ENCODE results near the gene KCNE5. TPM values are rescaled to one million over a fixed set of nuclear protein-coding genes. Genes with fewer than 3 reads are reported as not detected.
"Not testable (repeated sequence)": the region's sequence is repeated elsewhere in the genome, so short reads cannot be mapped to it uniquely, and the experiment has no call there.

The KCNE5 gene
- polyA plus RNA-seq, 3 donors = 0.07 to 1.1 TPM; not detected in 1

- whole genome bisulfite sequencing, 3 donors = 69 to 88% (median 72%) methylated on average over 7 to 8 of the region's 8 CpGs
- H3K27ac ChIP-seq (ENCODE audit: low read depth, low read length) = no peak overlapping the region
These were observed 975 bp downstream of the KCNE5 start for GRCh38 chrX:109623997-109624396.

GRCh38 chrX:109622270-109622669, 2.7 kb downstream of the KCNE5 start:
- 54 to 80% (median 64%) methylated on average over 4 of the region's 4 CpGs for WGBS, 3 donors

DNA sequence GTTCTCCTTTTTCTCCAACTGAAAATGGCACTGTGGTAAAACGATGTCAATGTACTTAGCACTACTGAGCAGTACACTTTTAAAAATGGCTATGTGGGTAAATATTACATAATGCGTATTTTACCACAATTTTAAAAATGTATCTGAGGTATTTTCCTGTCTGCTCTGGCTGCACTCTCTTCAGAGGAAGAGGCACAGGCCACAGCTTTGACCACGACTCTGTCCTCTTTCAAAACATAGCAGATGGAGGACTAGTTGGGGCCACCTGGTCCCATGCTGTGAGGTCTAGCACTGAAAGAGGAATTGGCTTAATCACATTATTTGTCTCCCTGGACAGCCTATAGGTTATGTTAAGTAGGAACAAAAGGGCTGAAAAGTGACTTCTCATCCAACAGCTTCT, 5.2 kb downstream of the KCNE5 start:
- 42 to 90% (median 48%) methylated on average over 3 of the region's 3 CpGs for WGBS, 3 donors
- no peak overlapping the region for H3K27ac ChIP-seq (ENCODE audit: low read depth, low read length)

More at GRCh38 chrX:109622270-109622669, 2.7 kb downstream of the KCNE5 start:
- no peak overlapping the region for H3K27ac ChIP-seq (ENCODE audit: low read depth, low read length)

GRCh38 chrX:109614951-109615350, 10.0 kb downstream of the KCNE5 start:
- 68 to 76% (median 75%) methylated on average over 6 of the region's 6 CpGs for WGBS, 3 donors
- no peak overlapping the region for H3K27ac ChIP-seq (ENCODE audit: low read depth, low read length)

GRCh38 chrX:109601486-109601885, 23.5 kb downstream of the KCNE5 start:
- H3K27ac ChIP-seq (ENCODE audit: low read depth, low read length) = no peak overlapping the region
- WGBS, 3 donors = 46 to 59% (median 50%) methylated on average over 5 of the region's 5 CpGs

DNA sequence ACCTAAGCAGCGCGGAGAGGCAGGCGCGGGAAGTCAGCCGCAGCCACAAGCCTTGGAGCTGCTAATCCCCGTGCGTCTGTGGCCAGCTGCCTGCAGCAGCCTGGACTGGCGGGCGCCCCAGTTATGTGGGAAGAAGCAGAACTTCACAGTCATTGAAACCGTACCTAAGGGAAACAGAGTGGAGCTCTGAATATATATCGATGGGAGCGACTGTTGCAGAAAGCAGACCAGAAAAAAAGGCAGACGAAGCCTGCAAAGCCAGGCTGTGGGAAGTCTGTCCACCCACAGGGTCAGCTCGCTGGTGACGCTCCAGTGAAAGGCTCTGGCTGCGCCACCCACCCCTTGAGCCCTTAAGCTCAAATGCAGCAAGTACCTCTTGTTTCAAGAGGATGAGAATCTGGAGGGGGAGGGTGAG, 24.7 kb downstream of the KCNE5 start:
- 13 to 33% (median 27%) methylated on average over 12 to 16 of the region's 16 CpGs for WGBS, 3 donors
- H3K27ac ChIP-seq (ENCODE audit: low read depth, low read length) = no peak overlapping the region

DNA sequence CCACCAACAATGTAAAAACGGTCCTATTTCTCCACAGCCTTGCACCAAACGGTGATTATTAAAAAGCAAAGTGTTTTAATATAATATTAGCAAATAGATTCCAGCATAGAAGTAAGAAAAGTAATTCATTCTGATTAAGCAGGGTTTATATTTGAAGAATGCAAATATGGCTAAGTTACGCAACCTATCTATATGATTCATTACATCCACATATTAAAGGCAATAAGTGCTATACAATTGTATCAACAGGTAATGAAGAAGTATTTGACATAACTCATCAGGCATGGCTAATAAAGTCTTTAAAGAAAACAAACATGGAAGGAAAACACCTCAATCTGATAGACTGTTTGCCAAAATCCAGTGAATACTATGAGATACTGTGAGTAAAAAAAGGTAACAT, 29.0 kb downstream of the KCNE5 start:
- no peak overlapping the region for H3K27ac ChIP-seq (ENCODE audit: low read depth, low read length)
- WGBS, 3 donors = 76 to 90% (median 89%) methylated on average over 3 of the region's 3 CpGs

DNA sequence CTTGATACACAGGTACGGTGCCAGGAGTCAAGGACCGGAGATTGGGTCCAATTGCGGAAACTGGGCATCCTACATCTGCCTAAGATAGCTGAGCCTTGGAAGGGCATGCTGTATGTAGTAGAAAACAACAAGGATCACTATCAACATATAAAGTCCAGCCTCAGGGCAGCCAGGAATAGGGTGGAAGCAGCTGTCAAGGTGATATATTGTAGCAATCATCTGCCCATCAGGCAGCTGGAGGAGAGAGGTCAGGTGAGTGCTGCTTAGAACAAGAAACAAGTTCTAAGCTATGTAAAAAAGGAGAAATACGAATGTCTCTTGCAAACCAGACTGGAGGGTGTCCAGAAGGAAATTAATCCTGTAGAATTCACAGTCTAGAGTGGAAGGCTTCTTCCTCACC, 34.8 kb downstream of the KCNE5 start:
- no peak overlapping the region for H3K27ac ChIP-seq (ENCODE audit: low read depth, low read length)
- WGBS, 3 donors = 36 to 72% (median 69%) methylated on average over 4 of the region's 4 CpGs

- WGBS, 3 donors = 75 to 92% (median 90%) methylated on average over 7 of the region's 7 CpGs
- no peak overlapping the region for H3K27ac ChIP-seq (ENCODE audit: low read depth, low read length)
These were observed 39.5 kb downstream of the KCNE5 start for GRCh38 chrX:109585488-109585887.

- WGBS, 3 donors = 38 to 64% (median 55%) methylated on average over 1 of the region's 1 CpG
- no peak overlapping the region for H3K27ac ChIP-seq (ENCODE audit: low read depth, low read length)
These were observed 46.1 kb downstream of the KCNE5 start for GRCh38 chrX:109578916-109579315.

DNA sequence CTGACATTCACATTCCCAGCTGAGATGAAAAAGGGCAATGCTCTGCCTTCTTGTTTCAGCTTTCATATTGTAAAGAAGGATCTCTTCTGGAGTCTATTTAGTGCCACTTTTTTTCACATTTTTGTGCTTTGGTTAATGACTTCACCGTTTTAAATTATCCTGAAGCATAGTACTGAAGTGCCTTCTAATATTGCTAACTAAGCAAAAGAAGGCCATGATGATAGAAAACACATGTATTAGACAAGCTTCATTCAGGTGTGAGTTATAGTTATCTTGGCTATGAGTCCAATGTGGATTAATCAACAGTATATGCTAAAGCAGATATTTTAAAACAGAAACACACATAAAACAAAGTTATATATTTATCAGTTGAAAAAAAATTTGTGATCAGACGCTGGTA, 47.9 kb downstream of the KCNE5 start:
- no peak overlapping the region for H3K27ac ChIP-seq (ENCODE audit: low read depth, low read length)
- 58 to 94% (median 76%) methylated on average over 2 of the region's 2 CpGs for WGBS, 3 donors

GRCh38 chrX:109576083-109576482, 48.9 kb downstream of the KCNE5 start:
- 67 to 93% (median 67%) methylated on average over 3 to 4 of the region's 4 CpGs for WGBS, 3 donors
- not testable (repeated sequence) for H3K27ac ChIP-seq (ENCODE audit: low read depth, low read length)

Other genes with a start within 250 kb of the KCNE5 start
- gene GUCY2F, start 143.1 kb downstream of the KCNE5 start, polyA plus RNA-seq = not detected
- gene NXT2, start 88.3 kb downstream of the KCNE5 start, polyA plus RNA-seq = 10 to 100 TPM in 1 of 3 donors, 1 to 10 TPM in 2; 2.9 to 11.2 (median 6.9) TPM
- 10 to 100 TPM in 2 of 3 donors, 1 to 10 TPM in 1; 5.0 to 83.0 (median 28.8) TPM for gene ACSL4, start 108.1 kb upstream of the KCNE5 start, polyA plus RNA-seq

Measured in adipose tissue (tissue), 3 donors.